ENCODE measurements around the gene CRY2.

DNA sequence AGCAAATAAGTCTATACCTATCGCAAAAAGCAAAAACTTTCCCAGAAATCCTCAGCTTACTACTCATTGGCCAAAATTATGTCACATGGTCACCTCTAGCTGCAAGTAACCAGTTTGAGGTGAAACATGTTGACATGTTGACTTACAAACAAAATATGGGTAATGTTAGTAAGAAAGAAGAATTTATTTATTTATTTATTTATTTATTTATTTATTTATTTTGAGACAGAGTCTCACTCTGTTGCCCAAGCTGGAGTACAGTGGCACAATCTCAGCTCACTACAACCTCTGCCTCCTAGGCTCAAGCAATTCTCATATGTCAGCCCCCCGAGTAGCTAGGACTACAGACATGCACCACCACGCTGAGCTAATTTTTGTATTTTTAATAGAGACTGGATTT, 47.7 kb upstream of the CRY2 start:
- TF ChIP-seq ATF7 (IDR thresholded peaks at IDR 0.05; ENCODE audit: low read depth) (no peak), TAF1 (IDR thresholded peaks at IDR 0.05; ENCODE audit: borderline replicate concordance, low read depth, low read length) (no peak), ETV6 (conservative IDR thresholded peaks at IDR 0.05 in 1 of 2, IDR thresholded peaks at IDR 0.05 in 1 of 2; ENCODE audit: borderline replicate concordance in 1 of 2, low read depth in 1 of 2) (no peak), EGR1 (IDR thresholded peaks at IDR 0.05; ENCODE audit: borderline replicate concordance in 1 of 2, low read depth in 2 of 2, low read length in 2 of 2) (no peak), TCF7 (IDR thresholded peaks at IDR 0.05; ENCODE audit: borderline replicate concordance) (no peak), POLR2A (IDR thresholded peaks at IDR 0.05; ENCODE audit: low read depth, low read length) (no peak), ESRRA (IDR thresholded peaks at IDR 0.05; ENCODE audit: low read length) (no peak), POLR2AphosphoS2 (IDR thresholded peaks at IDR 0.05; ENCODE audit: low read depth, low read length) (no peak), NR2C2 (IDR thresholded peaks at IDR 0.05; ENCODE audit: borderline replicate concordance, control insufficient read depth, insufficient read length, low read depth) (no peak), KDM1A (IDR thresholded peaks at IDR 0.05; ENCODE audit: borderline replicate concordance) (no peak)
- TF ChIP-seq, protein P1, sequence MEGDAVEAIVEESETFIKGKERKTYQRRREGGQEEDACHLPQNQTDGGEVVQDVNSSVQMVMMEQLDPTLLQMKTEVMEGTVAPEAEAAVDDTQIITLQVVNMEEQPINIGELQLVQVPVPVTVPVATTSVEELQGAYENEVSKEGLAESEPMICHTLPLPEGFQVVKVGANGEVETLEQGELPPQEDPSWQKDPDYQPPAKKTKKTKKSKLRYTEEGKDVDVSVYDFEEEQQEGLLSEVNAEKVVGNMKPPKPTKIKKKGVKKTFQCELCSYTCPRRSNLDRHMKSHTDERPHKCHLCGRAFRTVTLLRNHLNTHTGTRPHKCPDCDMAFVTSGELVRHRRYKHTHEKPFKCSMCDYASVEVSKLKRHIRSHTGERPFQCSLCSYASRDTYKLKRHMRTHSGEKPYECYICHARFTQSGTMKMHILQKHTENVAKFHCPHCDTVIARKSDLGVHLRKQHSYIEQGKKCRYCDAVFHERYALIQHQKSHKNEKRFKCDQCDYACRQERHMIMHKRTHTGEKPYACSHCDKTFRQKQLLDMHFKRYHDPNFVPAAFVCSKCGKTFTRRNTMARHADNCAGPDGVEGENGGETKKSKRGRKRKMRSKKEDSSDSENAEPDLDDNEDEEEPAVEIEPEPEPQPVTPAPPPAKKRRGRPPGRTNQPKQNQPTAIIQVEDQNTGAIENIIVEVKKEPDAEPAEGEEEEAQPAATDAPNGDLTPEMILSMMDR (IDR thresholded peaks at IDR 0.05 in 2 of 3, conservative IDR thresholded peaks at IDR 0.05 in 1 of 3; ENCODE audit: control insufficient read depth in 2 of 3, extremely low read depth in 1 of 3, insufficient read depth in 1 of 3, low read depth in 3 of 3, low read length in 3 of 3): no peak
- TF ChIP-seq, protein P2, sequence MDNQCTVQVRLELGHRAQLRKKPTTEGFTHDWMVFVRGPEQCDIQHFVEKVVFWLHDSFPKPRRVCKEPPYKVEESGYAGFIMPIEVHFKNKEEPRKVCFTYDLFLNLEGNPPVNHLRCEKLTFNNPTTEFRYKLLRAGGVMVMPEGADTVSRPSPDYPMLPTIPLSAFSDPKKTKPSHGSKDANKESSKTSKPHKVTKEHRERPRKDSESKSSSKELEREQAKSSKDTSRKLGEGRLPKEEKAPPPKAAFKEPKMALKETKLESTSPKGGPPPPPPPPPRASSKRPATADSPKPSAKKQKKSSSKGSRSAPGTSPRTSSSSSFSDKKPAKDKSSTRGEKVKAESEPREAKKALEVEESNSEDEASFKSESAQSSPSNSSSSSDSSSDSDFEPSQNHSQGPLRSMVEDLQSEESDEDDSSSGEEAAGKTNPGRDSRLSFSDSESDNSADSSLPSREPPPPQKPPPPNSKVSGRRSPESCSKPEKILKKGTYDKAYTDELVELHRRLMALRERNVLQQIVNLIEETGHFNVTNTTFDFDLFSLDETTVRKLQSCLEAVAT (IDR thresholded peaks at IDR 0.05): no peak
- TF ChIP-seq, protein P3, sequence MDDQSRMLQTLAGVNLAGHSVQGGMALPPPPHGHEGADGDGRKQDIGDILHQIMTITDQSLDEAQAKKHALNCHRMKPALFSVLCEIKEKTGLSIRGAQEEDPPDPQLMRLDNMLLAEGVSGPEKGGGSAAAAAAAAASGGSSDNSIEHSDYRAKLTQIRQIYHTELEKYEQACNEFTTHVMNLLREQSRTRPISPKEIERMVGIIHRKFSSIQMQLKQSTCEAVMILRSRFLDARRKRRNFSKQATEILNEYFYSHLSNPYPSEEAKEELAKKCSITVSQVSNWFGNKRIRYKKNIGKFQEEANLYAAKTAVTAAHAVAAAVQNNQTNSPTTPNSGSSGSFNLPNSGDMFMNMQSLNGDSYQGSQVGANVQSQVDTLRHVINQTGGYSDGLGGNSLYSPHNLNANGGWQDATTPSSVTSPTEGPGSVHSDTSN (IDR thresholded peaks at IDR 0.05; ENCODE audit: insufficient replicate concordance, low read depth, low read length): no peak

Measured in GM12878 (cell line).